ENCODE data around the gene TCF7L2.

The TCF7L2 gene

DNA sequence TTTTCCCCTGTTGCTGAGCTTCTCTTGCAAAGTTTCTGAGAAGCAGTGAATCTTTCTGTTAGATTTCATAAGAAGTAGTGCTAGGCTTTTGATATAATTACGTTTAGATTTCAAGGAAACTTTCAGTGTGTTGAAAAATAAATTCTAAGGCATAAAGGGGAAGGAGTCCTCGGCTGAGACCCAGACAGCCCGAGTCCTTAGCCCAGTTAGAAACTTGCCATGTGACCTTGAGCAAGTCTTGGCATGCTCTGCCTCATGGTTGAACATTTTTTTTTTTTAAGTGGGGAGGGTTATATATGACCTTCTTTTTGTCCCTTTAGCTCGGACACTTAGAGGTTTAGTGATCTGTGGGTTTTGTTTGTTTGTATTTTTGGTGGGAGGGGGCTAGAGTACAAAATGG is 117.5 kb downstream of the TCF7L2 start:
- no peak overlapping the region for H3K4me3 ChIP-seq (ENCODE audit: low read depth, low read length, poor library complexity, severe bottlenecking)
- H3K9me3 ChIP-seq (ENCODE audit: low read length): no peaks in the 10 kb centered on the region
- H3F3A ChIP-seq (ENCODE audit: insufficient read depth, low read length): no peaks in the 10 kb centered on the region
- no peak overlapping the region for H3K9ac ChIP-seq (ENCODE audit: low read length)
- no peaks in the 10 kb centered on the region for H3K9me2 ChIP-seq (ENCODE audit: low read depth, low read length)
- no peak for TF ChIP-seq EZH2 (IDR thresholded peaks at IDR 0.05; ENCODE audit: borderline replicate concordance, low read length)
- TF ChIP-seq, protein P1, sequence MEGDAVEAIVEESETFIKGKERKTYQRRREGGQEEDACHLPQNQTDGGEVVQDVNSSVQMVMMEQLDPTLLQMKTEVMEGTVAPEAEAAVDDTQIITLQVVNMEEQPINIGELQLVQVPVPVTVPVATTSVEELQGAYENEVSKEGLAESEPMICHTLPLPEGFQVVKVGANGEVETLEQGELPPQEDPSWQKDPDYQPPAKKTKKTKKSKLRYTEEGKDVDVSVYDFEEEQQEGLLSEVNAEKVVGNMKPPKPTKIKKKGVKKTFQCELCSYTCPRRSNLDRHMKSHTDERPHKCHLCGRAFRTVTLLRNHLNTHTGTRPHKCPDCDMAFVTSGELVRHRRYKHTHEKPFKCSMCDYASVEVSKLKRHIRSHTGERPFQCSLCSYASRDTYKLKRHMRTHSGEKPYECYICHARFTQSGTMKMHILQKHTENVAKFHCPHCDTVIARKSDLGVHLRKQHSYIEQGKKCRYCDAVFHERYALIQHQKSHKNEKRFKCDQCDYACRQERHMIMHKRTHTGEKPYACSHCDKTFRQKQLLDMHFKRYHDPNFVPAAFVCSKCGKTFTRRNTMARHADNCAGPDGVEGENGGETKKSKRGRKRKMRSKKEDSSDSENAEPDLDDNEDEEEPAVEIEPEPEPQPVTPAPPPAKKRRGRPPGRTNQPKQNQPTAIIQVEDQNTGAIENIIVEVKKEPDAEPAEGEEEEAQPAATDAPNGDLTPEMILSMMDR (IDR thresholded peaks at IDR 0.05; ENCODE audit: low read length): no peak
- no peaks in the 10 kb centered on the region for H4K20me1 ChIP-seq (ENCODE audit: insufficient read depth, low read length)
- H3K79me2 ChIP-seq (ENCODE audit: insufficient read depth, low read length): peaks cover 3% of the 10 kb centered on the region; the same call in 1 of the 2 replicates
- H3K27me3 ChIP-seq (ENCODE audit: insufficient read depth, low read length): no peaks in the 10 kb centered on the region
- H3K27ac ChIP-seq (ENCODE audit: low read depth, low read length, poor library complexity, severe bottlenecking): no peak overlapping the region
- no peak overlapping the region for H3K4me2 ChIP-seq (ENCODE audit: low read length)
- H3K4me1 ChIP-seq (ENCODE audit: insufficient read depth, low read length, severe bottlenecking): peaks cover 21% of the 10 kb centered on the region
- no peak overlapping the region for H2AFZ ChIP-seq (ENCODE audit: low read length)
- peaks cover 15% of the 10 kb centered on the region for H3K36me3 ChIP-seq (ENCODE audit: insufficient read depth, low read length)

DNA sequence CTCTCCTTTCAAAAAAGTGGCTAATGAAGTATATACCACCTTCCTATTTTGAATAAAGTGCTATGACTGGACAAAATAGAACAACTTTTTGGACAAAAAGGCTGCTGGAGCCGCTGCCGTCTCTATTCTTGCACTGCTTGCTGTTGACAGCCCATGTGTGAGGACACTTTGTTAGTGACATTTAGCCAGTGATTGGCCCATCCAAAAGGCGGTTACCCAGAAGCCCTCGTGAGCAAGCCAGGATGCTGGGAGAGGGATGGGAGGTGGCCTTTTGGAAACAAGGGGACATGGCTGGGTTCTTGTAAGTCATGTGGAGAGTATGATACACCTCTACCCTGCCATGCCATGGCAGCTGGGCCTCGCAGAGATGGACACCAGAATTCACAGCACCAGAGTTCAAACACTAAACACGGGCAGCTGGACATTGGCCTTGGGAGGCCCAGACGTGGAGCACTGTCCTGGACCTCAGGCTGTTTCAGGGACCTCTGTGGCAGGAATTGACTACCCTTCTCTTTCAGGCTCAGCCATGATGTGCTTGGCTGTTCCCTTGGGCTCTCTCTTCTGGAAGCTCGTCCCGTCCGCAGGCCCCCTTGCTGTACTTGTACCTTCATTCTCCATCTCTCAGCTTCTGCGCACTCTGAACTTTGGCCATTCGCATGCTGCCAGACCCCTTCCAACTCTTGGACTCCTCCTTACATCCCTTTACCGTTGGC is 118.3 kb downstream of the TCF7L2 start:
- H3K9ac ChIP-seq (ENCODE audit: low read length): no peak overlapping the region
- H3K79me2 ChIP-seq (ENCODE audit: insufficient read depth, low read length): peaks cover 3% of the 10 kb centered on the region; the same call in 1 of the 2 replicates
- H3K4me2 ChIP-seq (ENCODE audit: low read length): no peak overlapping the region
- H3K27ac ChIP-seq (ENCODE audit: low read depth, low read length, poor library complexity, severe bottlenecking): no peak overlapping the region
- H3F3A ChIP-seq (ENCODE audit: insufficient read depth, low read length): no peaks in the 10 kb centered on the region
- H3K27me3 ChIP-seq (ENCODE audit: insufficient read depth, low read length): no peaks in the 10 kb centered on the region
- no peak overlapping the region for H3K4me3 ChIP-seq (ENCODE audit: low read depth, low read length, poor library complexity, severe bottlenecking)
- H4K20me1 ChIP-seq (ENCODE audit: insufficient read depth, low read length): no peaks in the 10 kb centered on the region
- no peak overlapping the region for H2AFZ ChIP-seq (ENCODE audit: low read length)
- H3K36me3 ChIP-seq (ENCODE audit: insufficient read depth, low read length): peaks cover 15% of the 10 kb centered on the region
- H3K4me1 ChIP-seq (ENCODE audit: insufficient read depth, low read length, severe bottlenecking): peaks cover 13% of the 10 kb centered on the region
- TF ChIP-seq, protein P1 (IDR thresholded peaks at IDR 0.05; ENCODE audit: low read length): no peak
- no peak for TF ChIP-seq EZH2 (IDR thresholded peaks at IDR 0.05; ENCODE audit: borderline replicate concordance, low read length)
- H3K9me2 ChIP-seq (ENCODE audit: low read depth, low read length): no peaks in the 10 kb centered on the region
- no peaks in the 10 kb centered on the region for H3K9me3 ChIP-seq (ENCODE audit: low read length)

DNA sequence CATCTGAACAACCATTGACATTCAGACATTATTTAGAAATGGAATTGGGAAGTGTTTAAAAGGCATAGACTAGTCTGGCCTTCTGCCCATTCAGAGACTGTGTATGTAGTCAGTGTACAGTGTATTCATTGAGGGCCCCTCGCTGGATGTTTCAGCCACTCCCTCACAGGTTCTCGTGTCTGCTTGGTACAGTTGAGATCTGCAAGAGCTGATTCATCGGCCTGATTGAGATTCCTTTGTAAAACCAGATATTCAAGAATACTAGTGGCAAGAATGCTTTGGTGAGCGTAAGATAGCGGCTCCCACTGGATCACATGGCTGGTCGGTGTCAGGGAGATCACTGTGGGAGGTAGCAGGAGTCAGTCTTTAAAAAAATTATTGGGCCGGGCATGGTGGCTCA is 119.5 kb downstream of the TCF7L2 start:
- peaks cover 3% of the 10 kb centered on the region; the same call in 1 of the 2 replicates for H3K79me2 ChIP-seq (ENCODE audit: insufficient read depth, low read length)
- no peak overlapping the region for H3K4me3 ChIP-seq (ENCODE audit: low read depth, low read length, poor library complexity, severe bottlenecking)
- H3K27ac ChIP-seq (ENCODE audit: low read depth, low read length, poor library complexity, severe bottlenecking): no peak overlapping the region

More for the DNA sequence above, 119.5 kb downstream of the TCF7L2 start:
- Histone ChIP-seq H3K4me2 (ENCODE audit: low read length) (no peak overlapping the region), H3K9ac (ENCODE audit: low read length) (no peak overlapping the region), H3K36me3 (ENCODE audit: insufficient read depth, low read length) (peaks cover 15% of the 10 kb centered on the region), H3K27me3 (ENCODE audit: insufficient read depth, low read length) (no peaks in the 10 kb centered on the region), H2AFZ (ENCODE audit: low read length) (no peak overlapping the region), H4K20me1 (ENCODE audit: insufficient read depth, low read length) (no peaks in the 10 kb centered on the region), H3K9me3 (ENCODE audit: low read length) (no peaks in the 10 kb centered on the region), H3F3A (ENCODE audit: insufficient read depth, low read length) (no peaks in the 10 kb centered on the region), H3K4me1 (ENCODE audit: insufficient read depth, low read length, severe bottlenecking) (peaks cover 8% of the 10 kb centered on the region), H3K9me2 (ENCODE audit: low read depth, low read length) (no peaks in the 10 kb centered on the region)
- TF ChIP-seq, protein P1 (IDR thresholded peaks at IDR 0.05; ENCODE audit: low read length): no peak
- TF ChIP-seq EZH2 (IDR thresholded peaks at IDR 0.05; ENCODE audit: borderline replicate concordance, low read length): no peak
